OCI-LY3 (cell line): Measurements from ENCODE around the gene NUTM2G.
"Not testable (repeated sequence)": the region's sequence is repeated elsewhere in the genome, so short reads cannot be mapped to it uniquely, and the experiment has no call there.

Experiments
- H2AFZ ChIP-seq: fragments of 200-600, 300-600 bp; shearing (Covaris generic); 2 replicates; pipeline ENCODE4 v1.6.0; 2014; ENCODE audit warnings: antibody characterized with exemption, low read depth, low read length
- H3K27ac ChIP-seq: fragments of 200-600, 300-600 bp; sonication (generic); 2 replicates; pipeline ENCODE4 v1.5.1; 2014; ENCODE audit warnings: mild to moderate bottlenecking, low read length, moderate library complexity, mixed read lengths
- H3K27me3 ChIP-seq: fragments of 200-600, 300-600 bp; sonication (generic); 2 replicates; pipeline ENCODE4 v1.6.1; 2014; ENCODE audit warnings: low read depth, low read length, mixed read lengths
- H3K36me3 ChIP-seq: fragments of 200-600, 300-600 bp; sonication (generic); replicated peaks from 2 replicates; pipeline ENCODE3; 2014; ENCODE audit warnings: low read depth, low read length, mixed read lengths
- H3K4me1 ChIP-seq: fragments of 300-600, 200-600 bp; sonication (generic); 2 replicates; pipeline ENCODE4 v1.6.1; 2014; ENCODE audit warnings: low read length, mixed read lengths
- H3K4me2 ChIP-seq: fragments of 200-600, 300-600 bp; sonication (generic); 2 replicates; pipeline ENCODE4 v1.6.1; 2014; ENCODE audit warnings: low read length, mixed read lengths
- H3K4me3 ChIP-seq: fragments of 300-600, 200-600 bp; sonication (generic); 2 replicates; pipeline ENCODE4 v1.5.1; 2014; ENCODE audit warnings: antibody characterized with exemption, mild to moderate bottlenecking, low read length, moderate library complexity
- H3K79me2 ChIP-seq: fragments of 300-600, 200-600 bp; shearing (Covaris generic); 2 replicates; pipeline ENCODE4 v1.6.1; 2014; ENCODE audit warnings: mild to moderate bottlenecking, low read length, mixed read lengths
- H3K9ac ChIP-seq: fragments of 300-600, 200-600 bp; shearing (Covaris generic); 2 replicates; pipeline ENCODE4 v1.6.0; 2014; ENCODE audit warnings: mild to moderate bottlenecking, low read length, moderate library complexity
- H3K9me3 ChIP-seq: fragments of 200-600, 300-600 bp; shearing (Covaris generic); 2 replicates; pipeline ENCODE4 v1.6.1; 2014; ENCODE audit warnings: low read length, mixed read lengths; ENCODE audit not compliant: insufficient read depth
- H4K20me1 ChIP-seq: fragments of 200-600, 300-600 bp; sonication (generic); 2 replicates; pipeline ENCODE4 v1.6.1; 2016; ENCODE audit warnings: low read length, mixed read lengths; ENCODE audit not compliant: insufficient read depth

The NUTM2G gene

GRCh38 chr9:96920803-96921202 lies 7.8 kb upstream of the NUTM2G start:
- H3K79me2 ChIP-seq, H4K20me1 ChIP-seq: not testable (repeated sequence)

GRCh38 chr9:96925587-96925986 lies 3.1 kb upstream of the NUTM2G start:
- H3K79me2 ChIP-seq, H2AFZ ChIP-seq, H3K36me3 ChIP-seq, H4K20me1 ChIP-seq, H3K9ac ChIP-seq, H3K27ac ChIP-seq, H3K4me2 ChIP-seq, H3K9me3 ChIP-seq, H3K27me3 ChIP-seq, H3K4me3 ChIP-seq, H3K4me1 ChIP-seq: not testable (repeated sequence)

More at GRCh38 chr9:96920803-96921202, 7.8 kb upstream of the NUTM2G start:
- not testable (repeated sequence) for H3K4me3 ChIP-seq, H2AFZ ChIP-seq, H3K27ac ChIP-seq, H3K4me2 ChIP-seq, H3K9ac ChIP-seq, H3K9me3 ChIP-seq, H3K27me3 ChIP-seq, H3K36me3 ChIP-seq, H3K4me1 ChIP-seq

- not testable (repeated sequence) for H3K27me3 ChIP-seq, H2AFZ ChIP-seq, H3K9me3 ChIP-seq, H3K9ac ChIP-seq, H3K36me3 ChIP-seq, H4K20me1 ChIP-seq, H3K4me3 ChIP-seq, H3K4me2 ChIP-seq, H3K27ac ChIP-seq, H3K4me1 ChIP-seq, H3K79me2 ChIP-seq
These were observed 3.0 kb downstream of the NUTM2G start for GRCh38 chr9:96931665-96932064.

GRCh38 chr9:96934097-96934496 lies 5.5 kb downstream of the NUTM2G start:
- not testable (repeated sequence) for H3K4me2 ChIP-seq, H3K9me3 ChIP-seq, H3K27me3 ChIP-seq, H3K4me1 ChIP-seq, H4K20me1 ChIP-seq, H3K4me3 ChIP-seq, H3K27ac ChIP-seq, H3K79me2 ChIP-seq, H3K36me3 ChIP-seq, H3K9ac ChIP-seq, H2AFZ ChIP-seq

GRCh38 chr9:96934706-96935105 lies 6.1 kb downstream of the NUTM2G start:
- not testable (repeated sequence) for H3K27ac ChIP-seq, H3K4me2 ChIP-seq, H2AFZ ChIP-seq, H3K4me3 ChIP-seq, H3K27me3 ChIP-seq, H4K20me1 ChIP-seq, H3K36me3 ChIP-seq, H3K4me1 ChIP-seq, H3K9ac ChIP-seq, H3K9me3 ChIP-seq, H3K79me2 ChIP-seq

- not testable (repeated sequence) for H4K20me1 ChIP-seq, H3K9me3 ChIP-seq, H2AFZ ChIP-seq, H3K79me2 ChIP-seq, H3K27me3 ChIP-seq, H3K9ac ChIP-seq, H3K4me3 ChIP-seq, H3K27ac ChIP-seq, H3K4me2 ChIP-seq, H3K36me3 ChIP-seq, H3K4me1 ChIP-seq
These were observed 6.8 kb downstream of the NUTM2G start for GRCh38 chr9:96935401-96935800.

GRCh38 chr9:96937442-96937841 lies 8.8 kb downstream of the NUTM2G start:
- not testable (repeated sequence) for H3K4me3 ChIP-seq, H3K4me2 ChIP-seq, H3K79me2 ChIP-seq, H3K27ac ChIP-seq, H3K27me3 ChIP-seq, H3K9ac ChIP-seq, H4K20me1 ChIP-seq, H3K4me1 ChIP-seq, H3K9me3 ChIP-seq, H3K36me3 ChIP-seq, H2AFZ ChIP-seq

GRCh38 chr9:96938957-96939665 lies 10.5 kb downstream of the NUTM2G start:
- not testable (repeated sequence) for H3K4me3 ChIP-seq, H2AFZ ChIP-seq, H3K27ac ChIP-seq, H4K20me1 ChIP-seq, H3K9me3 ChIP-seq, H3K9ac ChIP-seq, H3K79me2 ChIP-seq, H3K27me3 ChIP-seq, H3K36me3 ChIP-seq, H3K4me2 ChIP-seq, H3K4me1 ChIP-seq

GRCh38 chr9:96940982-96941381 lies 12.3 kb downstream of the NUTM2G start:
- not testable (repeated sequence) for H3K4me3 ChIP-seq, H3K4me1 ChIP-seq, H4K20me1 ChIP-seq, H3K36me3 ChIP-seq, H3K9me3 ChIP-seq, H2AFZ ChIP-seq, H3K4me2 ChIP-seq, H3K27me3 ChIP-seq, H3K27ac ChIP-seq, H3K79me2 ChIP-seq, H3K9ac ChIP-seq

GRCh38 chr9:96941628-96942027 lies 13.0 kb downstream of the NUTM2G start:
- not testable (repeated sequence) for H3K36me3 ChIP-seq, H3K4me2 ChIP-seq, H4K20me1 ChIP-seq, H2AFZ ChIP-seq, H3K27ac ChIP-seq, H3K9me3 ChIP-seq, H3K79me2 ChIP-seq, H3K9ac ChIP-seq, H3K4me3 ChIP-seq, H3K27me3 ChIP-seq, H3K4me1 ChIP-seq
